BE2C (cell line): ENCODE data around the gene RAB9A.

Experiments
- DNase-seq: peaks from one replicate; pipeline ENCODE4 v3.0.0-alpha.2; 2020
- H3K27me3 ChIP-seq: fragments of 250-450 bp; sonication (Bioruptor Pico); 2 replicates; pipeline ENCODE4 v1.5.1; 2020; ENCODE audit warnings: mild to moderate bottlenecking
- H3K36me3 ChIP-seq: fragments of 250-450 bp; sonication (Bioruptor Pico); 2 replicates; pipeline ENCODE4 v1.5.1; 2020; ENCODE audit warnings: mild to moderate bottlenecking
- H3K4me1 ChIP-seq: fragments of 250-450 bp; sonication (Bioruptor Pico); 2 replicates; pipeline ENCODE4 v1.5.1; 2020
- H3K4me3 ChIP-seq: 2 replicates; pipeline ENCODE4 v1.5.1; 2011; ENCODE audit warnings: low read depth, low read length
- H3K9me3 ChIP-seq: fragments of 250-450 bp; sonication (Bioruptor Pico); 2 replicates; pipeline ENCODE4 v1.5.1; 2020
- CTCF ChIP-seq: IDR thresholded peaks from 2 replicates; pipeline ENCODE4 v1.5.1; 2012; ENCODE audit warnings: mild to moderate bottlenecking, low read depth, low read length

Gene RAB9A

GRCh38 chrX:13702111-13702789 is 13.3 kb downstream of the RAB9A start:
- no peaks in the 10 kb centered on the region for H3K27me3 ChIP-seq
- TF ChIP-seq CTCF: no peak
- DNase-seq: no peak
- no peaks in the 10 kb centered on the region for H3K9me3 ChIP-seq
- H3K4me1 ChIP-seq: no peaks in the 10 kb centered on the region
- H3K4me3 ChIP-seq: no peak overlapping the region
- H3K36me3 ChIP-seq: no peaks in the 10 kb centered on the region

GRCh38 chrX:13703135-13703534 is 14.2 kb downstream of the RAB9A start:
- H3K4me3 ChIP-seq: no peak overlapping the region
- no peak for DNase-seq
- no peaks in the 10 kb centered on the region for H3K9me3 ChIP-seq
- no peaks in the 10 kb centered on the region for H3K27me3 ChIP-seq
- TF ChIP-seq CTCF: no peak
- H3K36me3 ChIP-seq: no peaks in the 10 kb centered on the region
- H3K4me1 ChIP-seq: no peaks in the 10 kb centered on the region

- H3K4me1 ChIP-seq: no peaks in the 10 kb centered on the region
- no peaks in the 10 kb centered on the region for H3K9me3 ChIP-seq
- no peaks in the 10 kb centered on the region for H3K36me3 ChIP-seq
- no peak for DNase-seq
- no peaks in the 10 kb centered on the region for H3K27me3 ChIP-seq
- H3K4me3 ChIP-seq: no peak overlapping the region
- no peak for TF ChIP-seq CTCF
Measured at GRCh38 chrX:13703589-13703988, 14.7 kb downstream of the RAB9A start.

- Histone ChIP-seq H3K36me3 (peaks cover 12% of the 10 kb centered on the region; the same call in 1 of the 2 replicates), H3K27me3 (no peaks in the 10 kb centered on the region), H3K4me3 (no peak overlapping the region), H3K4me1 (no peaks in the 10 kb centered on the region), H3K9me3 (no peaks in the 10 kb centered on the region)
- no peak for TF ChIP-seq CTCF
- no peak for DNase-seq
Measured at GRCh38 chrX:13711141-13711540, 22.2 kb downstream of the RAB9A start.

GRCh38 chrX:13716455-13716854 is 27.5 kb downstream of the RAB9A start:
- Histone ChIP-seq H3K27me3 (no peaks in the 10 kb centered on the region), H3K4me1 (no peaks in the 10 kb centered on the region), H3K4me3 (no peak overlapping the region), H3K9me3 (no peaks in the 10 kb centered on the region), H3K36me3 (peaks cover 12% of the 10 kb centered on the region)
- no peak for DNase-seq
- no peak for TF ChIP-seq CTCF

- H3K36me3 ChIP-seq: peaks cover 12% of the 10 kb centered on the region
- no peaks in the 10 kb centered on the region for H3K9me3 ChIP-seq
- TF ChIP-seq CTCF: no peak
- H3K4me3 ChIP-seq: no peak overlapping the region
- DNase-seq: no peak
- no peaks in the 10 kb centered on the region for H3K27me3 ChIP-seq
- H3K4me1 ChIP-seq: no peaks in the 10 kb centered on the region
Measured at GRCh38 chrX:13716905-13717304, 28.0 kb downstream of the RAB9A start.
